Neural cell (in vitro differentiated cells): ENCODE results near the gene IRAK2. TPM values are rescaled to one million over a fixed set of nuclear protein-coding genes. Genes with fewer than 3 reads are reported as not detected.
"Not testable (repeated sequence)": the region's sequence is repeated elsewhere in the genome, so short reads cannot be mapped to it uniquely, and the experiment has no call there.

Experiments used
- H2AFZ ChIP-seq: fragments of 200-600, 300-800 bp; sonication (generic), shearing (Covaris generic); 2 replicates; pipeline ENCODE4 v1.6.0; 2014; ENCODE audit warnings: low read depth, mild to moderate bottlenecking, antibody characterized with exemption, low read length, moderate library complexity
- H3F3A ChIP-seq: fragments of 200-600 bp; shearing (Covaris generic); 2 replicates; pipeline ENCODE4 v1.6.1; 2016; ENCODE audit warnings: mild to moderate bottlenecking, moderate library complexity, mixed read lengths, antibody characterized with exemption, low read length; ENCODE audit not compliant: insufficient read depth, poor library complexity, severe bottlenecking
- H3K27ac ChIP-seq: fragments of 200-600, 300-800 bp; sonication (generic), shearing (Covaris generic); 2 replicates; pipeline ENCODE4 v1.5.1; 2014; ENCODE audit warnings: mild to moderate bottlenecking, low read length, moderate library complexity
- H3K27me3 ChIP-seq: fragments of 300-800, 200-600 bp; sonication (generic), shearing (Covaris generic); 2 replicates; pipeline ENCODE4 v1.6.0; 2014; ENCODE audit warnings: mild to moderate bottlenecking, low read depth, low read length, moderate library complexity; ENCODE audit not compliant: insufficient read depth
- H3K36me3 ChIP-seq: fragments of 300-800, 200-600 bp; sonication (generic), shearing (Covaris generic); 2 replicates; pipeline ENCODE4 v1.5.1; 2014; ENCODE audit warnings: mild to moderate bottlenecking, antibody characterized with exemption, low read length, moderate library complexity; ENCODE audit not compliant: insufficient read depth
- H3K4me2 ChIP-seq: fragments of 300-800, 200-600 bp; sonication (generic), shearing (Covaris generic); 2 replicates; pipeline ENCODE4 v1.6.0; 2014; ENCODE audit warnings: mild to moderate bottlenecking, low read length
- H3K4me3 ChIP-seq: fragments of 300-800, 200-600 bp; sonication (generic), shearing (Covaris generic); 2 replicates; pipeline ENCODE4 v1.5.1; 2014; ENCODE audit warnings: mild to moderate bottlenecking, low read length, moderate library complexity
- H3K79me2 ChIP-seq: fragments of 200-600 bp; shearing (Covaris generic); replicated peaks from 2 replicates; pipeline ENCODE4 v1.6.0; 2014; ENCODE audit warnings: mild to moderate bottlenecking, low read length, moderate library complexity; ENCODE audit not compliant: insufficient read depth
- H3K9ac ChIP-seq: fragments of 300-800, 200-600 bp; sonication (generic), shearing (Covaris generic); 2 replicates; pipeline ENCODE4 v1.6.1; 2016; ENCODE audit warnings: mild to moderate bottlenecking, low read length, mixed read lengths
- H3K9me2 ChIP-seq: fragments of 200-600 bp; shearing (Covaris generic); 2 replicates; pipeline ENCODE4 v1.6.1; 2016; ENCODE audit warnings: mild to moderate bottlenecking, low read length, mixed read lengths; ENCODE audit not compliant: insufficient read depth
- H3K9me3 ChIP-seq: fragments of 200-600, 300-800 bp; sonication (generic), shearing (Covaris generic); 2 replicates; pipeline ENCODE4 v1.6.1; 2016; ENCODE audit warnings: mild to moderate bottlenecking, mixed run types, low read length, moderate library complexity, mixed read lengths
- H4K20me1 ChIP-seq: fragments of 200-600 bp; shearing (Covaris generic); 2 replicates; pipeline ENCODE4 v1.6.1; 2016; ENCODE audit warnings: mild to moderate bottlenecking, mixed run types; ENCODE audit not compliant: insufficient read depth
- EP300 ChIP-seq: fragments of 450-650 bp; conservative IDR thresholded peaks from 2 replicates; pipeline ENCODE4 v1.6.1; 2014; ENCODE audit warnings: antibody characterized with exemption, mild to moderate bottlenecking, moderate library complexity; ENCODE audit not compliant: poor library complexity, severe bottlenecking
- EZH2 ChIP-seq: fragments of 200-600, 300-800 bp; shearing (Covaris generic), sonication (generic); IDR thresholded peaks from 2 replicates; pipeline ENCODE4 v1.6.1; 2014; ENCODE audit warnings: antibody characterized with exemption, low read length, borderline replicate concordance, mild to moderate bottlenecking; ENCODE audit not compliant: insufficient read depth, poor library complexity, severe bottlenecking
- MXI1 ChIP-seq: fragments of 450-650 bp; conservative IDR thresholded peaks from 2 replicates; pipeline ENCODE4 v1.6.1; 2014; ENCODE audit warnings: antibody characterized with exemption, mild to moderate bottlenecking; ENCODE audit not compliant: poor library complexity, severe bottlenecking
- POLR2AphosphoS5 ChIP-seq: IDR thresholded peaks from 2 replicates; pipeline ENCODE4 v1.6.1; 2012
- RAD21 ChIP-seq: fragments of 450-650 bp; conservative IDR thresholded peaks from 2 replicates; pipeline ENCODE4 v1.6.1; 2014; ENCODE audit warnings: antibody characterized with exemption, mild to moderate bottlenecking, moderate library complexity
- TAF1 ChIP-seq: IDR thresholded peaks from 2 replicates; pipeline ENCODE4 v1.6.1; 2012; ENCODE audit warnings: low read depth
- polyA plus RNA-seq: library from polyadenylated mRNA; depleted of rRNA; stranded (reverse); fragments of >200 nt; gene quantifications from 2 replicates; pipeline ENCODE4 v1.2.3, GENCODE V29; 2014
- TF ChIP-seq, protein P1 (sequence below): IDR thresholded peaks from 2 replicates; pipeline ENCODE4 v1.6.1; 2012; ENCODE audit warnings: borderline replicate concordance
- TF ChIP-seq, protein P2 (sequence below): fragments of 450-650 bp; IDR thresholded peaks from 2 replicates; pipeline ENCODE4 v1.5.1; 2014; ENCODE audit warnings: antibody characterized with exemption, mild to moderate bottlenecking, moderate library complexity; ENCODE audit not compliant: poor library complexity, severe bottlenecking

Gene IRAK2
- polyA plus RNA-seq, 1 donor from 2014 or later = 0.84 TPM

DNA sequence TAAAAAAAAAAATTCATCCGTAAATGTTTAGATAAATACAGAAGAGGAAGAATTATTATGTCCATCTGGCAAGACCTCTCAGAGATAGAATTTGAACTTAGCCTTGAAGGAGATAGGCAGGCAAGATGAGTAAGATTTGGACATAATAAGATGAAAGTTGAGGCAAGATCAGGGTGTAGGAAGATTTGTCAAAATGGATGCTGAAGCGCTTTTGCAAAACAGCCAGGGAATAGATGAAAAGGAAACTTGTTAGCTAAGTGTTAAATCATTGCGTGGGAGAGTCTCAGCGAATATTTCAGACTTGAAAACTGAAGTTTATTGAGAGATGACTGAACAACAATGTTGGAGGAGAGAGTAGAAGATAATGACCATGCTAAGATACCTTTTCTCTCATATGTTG lies 42.0 kb upstream of the IRAK2 start:
- Histone ChIP-seq H3K9me3 (no peaks in the 10 kb centered on the region), H3K9ac (no peak overlapping the region), H3K27ac (no peak overlapping the region), H3K4me3 (no peak overlapping the region), H2AFZ (no peak overlapping the region), H3K4me2 (no peak overlapping the region), H3K27me3 (no peaks in the 10 kb centered on the region), H3F3A (no peaks in the 10 kb centered on the region), H4K20me1 (no peaks in the 10 kb centered on the region), H3K36me3 (no peaks in the 10 kb centered on the region), H3K9me2 (no peaks in the 10 kb centered on the region), H3K79me2 (peaks cover 34% of the 10 kb centered on the region)
- TF ChIP-seq RAD21 (no peak), EP300 (no peak), TAF1 (no peak), POLR2AphosphoS5 (no peak)
- TF ChIP-seq, protein P1, sequence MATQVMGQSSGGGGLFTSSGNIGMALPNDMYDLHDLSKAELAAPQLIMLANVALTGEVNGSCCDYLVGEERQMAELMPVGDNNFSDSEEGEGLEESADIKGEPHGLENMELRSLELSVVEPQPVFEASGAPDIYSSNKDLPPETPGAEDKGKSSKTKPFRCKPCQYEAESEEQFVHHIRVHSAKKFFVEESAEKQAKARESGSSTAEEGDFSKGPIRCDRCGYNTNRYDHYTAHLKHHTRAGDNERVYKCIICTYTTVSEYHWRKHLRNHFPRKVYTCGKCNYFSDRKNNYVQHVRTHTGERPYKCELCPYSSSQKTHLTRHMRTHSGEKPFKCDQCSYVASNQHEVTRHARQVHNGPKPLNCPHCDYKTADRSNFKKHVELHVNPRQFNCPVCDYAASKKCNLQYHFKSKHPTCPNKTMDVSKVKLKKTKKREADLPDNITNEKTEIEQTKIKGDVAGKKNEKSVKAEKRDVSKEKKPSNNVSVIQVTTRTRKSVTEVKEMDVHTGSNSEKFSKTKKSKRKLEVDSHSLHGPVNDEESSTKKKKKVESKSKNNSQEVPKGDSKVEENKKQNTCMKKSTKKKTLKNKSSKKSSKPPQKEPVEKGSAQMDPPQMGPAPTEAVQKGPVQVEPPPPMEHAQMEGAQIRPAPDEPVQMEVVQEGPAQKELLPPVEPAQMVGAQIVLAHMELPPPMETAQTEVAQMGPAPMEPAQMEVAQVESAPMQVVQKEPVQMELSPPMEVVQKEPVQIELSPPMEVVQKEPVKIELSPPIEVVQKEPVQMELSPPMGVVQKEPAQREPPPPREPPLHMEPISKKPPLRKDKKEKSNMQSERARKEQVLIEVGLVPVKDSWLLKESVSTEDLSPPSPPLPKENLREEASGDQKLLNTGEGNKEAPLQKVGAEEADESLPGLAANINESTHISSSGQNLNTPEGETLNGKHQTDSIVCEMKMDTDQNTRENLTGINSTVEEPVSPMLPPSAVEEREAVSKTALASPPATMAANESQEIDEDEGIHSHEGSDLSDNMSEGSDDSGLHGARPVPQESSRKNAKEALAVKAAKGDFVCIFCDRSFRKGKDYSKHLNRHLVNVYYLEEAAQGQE = no peak

GRCh38 chr3:10135872-10136271 lies 28.8 kb upstream of the IRAK2 start:
- not testable (repeated sequence) for H3K9ac ChIP-seq, H2AFZ ChIP-seq, H3K79me2 ChIP-seq, H3F3A ChIP-seq, H3K4me3 ChIP-seq, H4K20me1 ChIP-seq, H3K9me3 ChIP-seq, H3K27ac ChIP-seq, H3K27me3 ChIP-seq, H3K4me2 ChIP-seq, H3K36me3 ChIP-seq, H3K9me2 ChIP-seq

DNA sequence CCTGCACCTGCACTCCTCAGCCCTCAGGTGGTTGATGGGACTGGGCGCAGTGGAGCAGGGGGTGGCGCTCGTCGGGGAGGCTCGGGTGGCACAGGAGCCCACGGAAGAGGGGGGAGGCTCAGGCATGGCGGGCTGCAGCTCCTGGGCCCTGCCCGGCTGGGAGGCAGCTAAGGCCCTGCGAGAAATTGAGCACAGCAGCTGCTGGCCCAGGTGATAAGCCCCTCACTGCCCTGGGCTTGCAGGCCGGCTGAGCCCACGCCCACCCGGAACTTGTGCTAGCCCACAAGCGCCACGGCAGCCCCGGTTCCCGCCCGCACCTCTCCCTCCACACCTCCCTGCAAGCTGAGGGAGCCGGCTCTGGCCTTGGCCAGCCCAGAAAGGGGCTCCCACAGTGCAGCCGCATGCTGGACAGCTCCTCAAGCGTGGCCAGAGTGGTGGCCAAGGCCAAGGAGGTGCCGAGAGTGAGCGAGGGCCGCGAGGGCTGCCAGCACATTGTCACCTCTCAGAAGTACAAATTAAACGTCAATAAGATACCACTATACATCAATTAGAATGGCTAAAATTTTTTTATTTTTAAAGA lies 28.2 kb upstream of the IRAK2 start:
- H3F3A ChIP-seq = peaks cover 5% of the 10 kb centered on the region
- no peaks in the 10 kb centered on the region for H3K36me3 ChIP-seq
- H2AFZ ChIP-seq = no peak overlapping the region
- H3K9ac ChIP-seq = no peak overlapping the region
- no peaks in the 10 kb centered on the region for H3K9me2 ChIP-seq
- H3K4me3 ChIP-seq = no peak overlapping the region
- TF ChIP-seq MXI1 (no peak), EZH2 (no peak), EP300 (no peak), POLR2AphosphoS5 (no peak), TAF1 (no peak)
- TF ChIP-seq, protein P1 = no peak
- TF ChIP-seq, protein P2, sequence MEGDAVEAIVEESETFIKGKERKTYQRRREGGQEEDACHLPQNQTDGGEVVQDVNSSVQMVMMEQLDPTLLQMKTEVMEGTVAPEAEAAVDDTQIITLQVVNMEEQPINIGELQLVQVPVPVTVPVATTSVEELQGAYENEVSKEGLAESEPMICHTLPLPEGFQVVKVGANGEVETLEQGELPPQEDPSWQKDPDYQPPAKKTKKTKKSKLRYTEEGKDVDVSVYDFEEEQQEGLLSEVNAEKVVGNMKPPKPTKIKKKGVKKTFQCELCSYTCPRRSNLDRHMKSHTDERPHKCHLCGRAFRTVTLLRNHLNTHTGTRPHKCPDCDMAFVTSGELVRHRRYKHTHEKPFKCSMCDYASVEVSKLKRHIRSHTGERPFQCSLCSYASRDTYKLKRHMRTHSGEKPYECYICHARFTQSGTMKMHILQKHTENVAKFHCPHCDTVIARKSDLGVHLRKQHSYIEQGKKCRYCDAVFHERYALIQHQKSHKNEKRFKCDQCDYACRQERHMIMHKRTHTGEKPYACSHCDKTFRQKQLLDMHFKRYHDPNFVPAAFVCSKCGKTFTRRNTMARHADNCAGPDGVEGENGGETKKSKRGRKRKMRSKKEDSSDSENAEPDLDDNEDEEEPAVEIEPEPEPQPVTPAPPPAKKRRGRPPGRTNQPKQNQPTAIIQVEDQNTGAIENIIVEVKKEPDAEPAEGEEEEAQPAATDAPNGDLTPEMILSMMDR = no peak
- H4K20me1 ChIP-seq = no peaks in the 10 kb centered on the region
- no peaks in the 10 kb centered on the region for H3K27me3 ChIP-seq
- H3K4me2 ChIP-seq = no peak overlapping the region
- H3K27ac ChIP-seq = no peak overlapping the region
- H3K79me2 ChIP-seq = no peaks in the 10 kb centered on the region
- no peaks in the 10 kb centered on the region for H3K9me3 ChIP-seq
